ENCODE measurements around the gene CPEB3.

DNA sequence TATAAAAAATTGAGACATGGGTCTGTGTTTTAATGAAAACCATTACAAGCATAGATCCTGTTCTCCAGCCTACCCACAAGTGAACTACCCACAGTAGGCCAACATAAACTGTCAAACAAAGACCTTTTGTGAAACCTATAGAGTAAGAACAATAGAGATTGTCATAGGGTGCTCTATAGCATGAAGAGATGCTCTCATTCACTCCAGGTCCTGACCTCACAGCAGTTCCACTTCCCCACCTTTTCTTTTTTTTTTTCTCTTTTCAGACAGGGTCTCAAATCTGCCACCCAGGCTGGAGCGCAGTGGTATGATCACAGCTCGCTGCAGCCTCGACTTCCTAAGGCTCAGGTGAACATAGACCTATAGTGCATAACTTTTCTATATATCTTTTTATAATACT is 72.3 kb downstream of the CPEB3 start:
- TF ChIP-seq CTCF (conservative IDR thresholded peaks at IDR 0.05): no peak
- TF ChIP-seq ZFX (IDR thresholded peaks at IDR 0.05): no peak
